ENCODE data around the gene ZBTB3. TPM values are rescaled to one million over a fixed set of nuclear protein-coding genes. Genes with fewer than 3 reads are reported as not detected.
"Not testable (repeated sequence)": the region's sequence is repeated elsewhere in the genome, so short reads cannot be mapped to it uniquely, and the experiment has no call there.

ZBTB3 gene
- total and polyA plus RNA-seq, 3 donors from 2014 or later, result 6.7 to 17.4 (median 14.0) TPM

GRCh38 chr11:62752994-62753735 lies 795 bp downstream of the ZBTB3 start:
- intact Hi-C loops (cut with DNase I; ENCODE audit: low total_unique reads), result no loop called here
- peak overlapping the region in 1 of 2 donors; percentile 95 for H3K27ac ChIP-seq
- no peaks in the 10 kb centered on the region for H3K36me3 ChIP-seq (ENCODE audit: low read depth, missing control alignments)
- H3K4me3 ChIP-seq, result peak overlapping the region; percentile 73 to 80
- WGBS, 2 donors, result 70 to 75% methylated on average over 10 to 15 of the region's 15 CpGs
- H3K4me1 ChIP-seq, result peaks cover 7% of the 10 kb centered on the region
- no peaks in the 10 kb centered on the region for H3K9me3 ChIP-seq
- no peak for DNase-seq
- no peak for TF ChIP-seq CTCF (IDR thresholded peaks at IDR 0.05)
- TF ChIP-seq POLR2A (IDR thresholded peaks at IDR 0.05), result no peak
- no peaks in the 10 kb centered on the region for H3K27me3 ChIP-seq

- Histone ChIP-seq H3K27me3 (no peaks in the 10 kb centered on the region), H3K4me1 (peaks cover 7% of the 10 kb centered on the region), H3K36me3 (ENCODE audit: low read depth, missing control alignments) (no peaks in the 10 kb centered on the region), H3K27ac (no peak overlapping the region), H3K4me3 (no peak overlapping the region), H3K9me3 (no peaks in the 10 kb centered on the region)
- no peak for DNase-seq
- TF ChIP-seq POLR2A (IDR thresholded peaks at IDR 0.05), result no peak
- intact Hi-C loops (cut with DNase I; ENCODE audit: low total_unique reads), result no loop called here
- WGBS, 2 donors, result 96 to 97% methylated on average over 13 to 14 of the region's 14 CpGs
Measured at GRCh38 chr11:62752177-62752785, 1.7 kb downstream of the ZBTB3 start.

- H3K36me3 ChIP-seq (ENCODE audit: low read depth, missing control alignments); H3K9me3 ChIP-seq; H3K4me1 ChIP-seq; H3K4me3 ChIP-seq; DNase-seq; H3K27me3 ChIP-seq; intact Hi-C loops (cut with DNase I; ENCODE audit: low total_unique reads); H3K27ac ChIP-seq: not testable (repeated sequence)
- 94% methylated on average over 5 of the region's 5 CpGs for WGBS, 2 donors
Measured at GRCh38 chr11:62749931-62750330, 4.0 kb downstream of the ZBTB3 start.

GRCh38 chr11:62747475-62748160 lies 6.3 kb downstream of the ZBTB3 start:
- Histone ChIP-seq H3K4me3 (no peak overlapping the region), H3K27ac (no peak overlapping the region), H3K36me3 (ENCODE audit: low read depth, missing control alignments) (no peaks in the 10 kb centered on the region), H3K9me3 (no peaks in the 10 kb centered on the region), H3K4me1 (no peaks in the 10 kb centered on the region), H3K27me3 (no peaks in the 10 kb centered on the region)
- intact Hi-C loops (cut with DNase I; ENCODE audit: low total_unique reads), result no loop called here
- WGBS, 2 donors, result 61 to 74% methylated on average over 9 of the region's 9 CpGs
- no peak for DNase-seq
- TF ChIP-seq POLR2A (IDR thresholded peaks at IDR 0.05), result no peak
- TF ChIP-seq CTCF (IDR thresholded peaks at IDR 0.05), result no peak

GRCh38 chr11:62737196-62737595 lies 16.8 kb downstream of the ZBTB3 start:
- H3K36me3 ChIP-seq (ENCODE audit: low read depth, missing control alignments), result no peaks in the 10 kb centered on the region
- no peaks in the 10 kb centered on the region for H3K9me3 ChIP-seq
- intact Hi-C loops (cut with DNase I; ENCODE audit: low total_unique reads), result no loop called here
- no peaks in the 10 kb centered on the region for H3K4me1 ChIP-seq
- no peak for DNase-seq
- H3K4me3 ChIP-seq, result no peak overlapping the region
- TF ChIP-seq POLR2A (IDR thresholded peaks at IDR 0.05), result no peak
- no peak for TF ChIP-seq CTCF (IDR thresholded peaks at IDR 0.05)
- no peaks in the 10 kb centered on the region for H3K27me3 ChIP-seq
- H3K27ac ChIP-seq, result no peak overlapping the region

Data from testis (tissue), 3 donors.